HCT116 (cell line): ENCODE data around the gene PSMC3IP. TPM values are rescaled to one million over a fixed set of nuclear protein-coding genes. Genes with fewer than 3 reads are reported as not detected.

Experiments used
- ATAC-seq: fragments of 200-7000 bp; cut with Tn5 transposase; 2 replicates; pipeline ENCODE4 v1.9.1; 2020; ENCODE audit warnings: mild to moderate bottlenecking, moderate library complexity
- BruUV-seq: library from RNA; stranded (reverse); fragments of 400-500 nt; replicated peaks from 2 replicates; lab custom pipeline; 2021; lab: Mats Ljungman, UMichigan
- CTCF ChIA-PET: fragments of 300-600 bp; sonication (Branson Sonifier 250); formaldehyde crosslinking; loops from one replicate; lab custom pipeline; 2021; ENCODE audit warnings: antibody characterized with exemption; lab: Charles Lee
- POLR2A ChIA-PET: fragments of 300-600, 350-600 bp; sonication (Branson Sonifier 250); formaldehyde crosslinking; loops from one replicate; lab custom pipeline; 2021; ENCODE audit warnings: antibody characterized with exemption; lab: Charles Lee
- RAD21 ChIA-PET, 2 experiments: fragments of 300-600 bp; sonication (Branson Sonifier 250); formaldehyde crosslinking; loops; one replicate each; lab custom pipeline; 2023; ENCODE audit warnings: low total read pairs in 2 of 2; ENCODE audit not compliant: uncharacterized antibody in 2 of 2, unreplicated experiment in 2 of 2, low non-redundant PET in 1 of 2; lab: Charles Lee
- DNase-seq: peaks from one replicate; pipeline ENCODE4 v3.0.0-alpha.2; 2010; ENCODE audit warnings: low read depth, low spot score
- H2AFZ ChIP-seq: fragments of 200-600 bp; shearing (Covaris generic), sonication (generic); 2 replicates; pipeline ENCODE4 v1.6.1; 2017; ENCODE audit warnings: low read depth, mixed run types, mixed read lengths, antibody characterized with exemption, low read length; ENCODE audit not compliant: poor library complexity, severe bottlenecking
- H3K27ac ChIP-seq: 2 replicates; pipeline ENCODE4 v1.5.1; 2012; ENCODE audit warnings: low read depth, low read length
- H3K27me3 ChIP-seq: fragments of 200-600 bp; sonication (generic); 2 replicates; pipeline ENCODE4 v1.6.1; 2016; ENCODE audit warnings: mixed run types, low read length, mixed read lengths; ENCODE audit not compliant: insufficient read depth
- H3K36me3 ChIP-seq, 2 experiments: fragments of 200-500 bp in 1 of 2; fragments of 200-600 bp in 1 of 2; sonication (Bioruptor generic) in 1 of 2; sonication (generic) in 1 of 2; 2 replicates each; pipeline versions ENCODE4 v1.5.1 to v1.6.1; 2014 to 2016; ENCODE audit warnings: low read length in 2 of 2, inconsistent platforms in 1 of 2, mixed read lengths in 1 of 2, mixed run types in 1 of 2; ENCODE audit not compliant: insufficient read depth in 2 of 2, control insufficient read depth in 1 of 2
- H3K4me1 ChIP-seq, 2 experiments: fragments of 200-600 bp in 1 of 2; sonication (generic) in 1 of 2; 2 replicates each; pipeline versions ENCODE4 v1.5.1 to v1.6.1; 2012 to 2017; ENCODE audit warnings: low read length in 2 of 2, inconsistent platforms in 1 of 2, mild to moderate bottlenecking in 1 of 2, mixed read lengths in 1 of 2, mixed run types in 1 of 2, moderate library complexity in 1 of 2; ENCODE audit not compliant: insufficient read depth in 2 of 2, control insufficient read depth in 1 of 2
- H3K4me2 ChIP-seq: fragments of 200-600 bp; sonication (generic); 2 replicates; pipeline ENCODE4 v1.6.1; 2017; ENCODE audit warnings: mixed run types, low read length, mixed read lengths
- H3K4me3 ChIP-seq, 2 experiments: fragments of 200-600 bp in 1 of 2; sonication (generic) in 1 of 2; replicated peaks in 1 of 2; 2 replicates each; pipeline ENCODE4 v1.5.1; 2011 to 2016; ENCODE audit warnings: low read length in 2 of 2, control low read depth in 1 of 2, low read depth in 1 of 2, mild to moderate bottlenecking in 1 of 2, mixed read lengths in 1 of 2, mixed run types in 1 of 2
- H3K79me2 ChIP-seq: fragments of 200-600 bp; sonication (generic); 2 replicates; pipeline ENCODE4 v1.6.1; 2017; ENCODE audit warnings: mild to moderate bottlenecking, mixed run types, low read length, moderate library complexity, mixed read lengths; ENCODE audit not compliant: insufficient read depth
- H3K9ac ChIP-seq: fragments of 200-600 bp; sonication (generic); 2 replicates; pipeline ENCODE4 v1.6.1; 2016; ENCODE audit warnings: low read length, mixed read lengths
- H3K9me2 ChIP-seq: fragments of 200-600 bp; sonication (generic), shearing (Covaris generic); 2 replicates; pipeline ENCODE4 v1.6.1; 2017; ENCODE audit warnings: mixed run types, mild to moderate bottlenecking, moderate library complexity; ENCODE audit not compliant: insufficient read depth
- H3K9me3 ChIP-seq, 2 experiments: fragments of 200-500 bp in 1 of 2; fragments of 200-600 bp in 1 of 2; sonication (Bioruptor generic) in 1 of 2; sonication (generic) in 1 of 2; 2 replicates each; pipeline ENCODE4 v1.6.1; 2014 to 2017; ENCODE audit warnings: low read length in 2 of 2, mixed read lengths in 2 of 2, inconsistent platforms in 1 of 2, low read depth in 1 of 2, mild to moderate bottlenecking in 1 of 2, mixed run types in 1 of 2, moderate library complexity in 1 of 2; ENCODE audit not compliant: control insufficient read depth in 1 of 2, insufficient read depth in 1 of 2
- H4K20me1 ChIP-seq: fragments of 200-600 bp; sonication (generic), shearing (Covaris generic); 2 replicates; pipeline ENCODE4 v1.6.1; 2017; ENCODE audit warnings: mixed run types, mild to moderate bottlenecking, moderate library complexity; ENCODE audit not compliant: insufficient read depth
- ATF3 ChIP-seq: IDR thresholded peaks from 2 replicates; pipeline ENCODE4 v1.6.1; 2012
- CBX3 ChIP-seq: IDR thresholded peaks from 2 replicates; pipeline ENCODE4 v1.6.1; 2012; ENCODE audit warnings: low read depth
- CEBPB ChIP-seq: IDR thresholded peaks from 2 replicates; pipeline ENCODE4 v1.6.1; 2012; ENCODE audit warnings: low read depth
- EZH2 ChIP-seq: fragments of 200-600 bp; sonication (generic); IDR thresholded peaks from 2 replicates; pipeline ENCODE4 v1.6.1; 2017; ENCODE audit warnings: antibody characterized with exemption, mixed run types
- JUND ChIP-seq: IDR thresholded peaks from 2 replicates; pipeline ENCODE4 v1.6.1; 2012
- POLR2A ChIP-seq: IDR thresholded peaks from 2 replicates; pipeline ENCODE4 v1.7.0; 2011; ENCODE audit warnings: borderline replicate concordance; ENCODE audit not compliant: insufficient read depth, insufficient read length; ENCODE audit errors: extremely low read depth
- REST ChIP-seq: IDR thresholded peaks from 2 replicates; pipeline ENCODE4 v1.6.1; 2012; ENCODE audit warnings: low read depth
- SIN3A ChIP-seq: IDR thresholded peaks from 2 replicates; pipeline ENCODE4 v1.6.1; 2012; ENCODE audit warnings: low read depth
- SRF ChIP-seq: IDR thresholded peaks from 2 replicates; pipeline ENCODE4 v1.6.1; 2012; ENCODE audit warnings: low read depth
- TCF7L2 ChIP-seq: IDR thresholded peaks from 2 replicates; pipeline ENCODE4 v1.7.0; 2011; ENCODE audit warnings: borderline replicate concordance, inconsistent platforms; ENCODE audit not compliant: insufficient read depth, insufficient read length; ENCODE audit errors: extremely low read depth
- YY1 ChIP-seq: IDR thresholded peaks from 2 replicates; pipeline ENCODE4 v1.6.1; 2011; ENCODE audit warnings: low read length, low read depth, moderate library complexity, mild to moderate bottlenecking; ENCODE audit not compliant: insufficient replicate concordance; ENCODE audit errors: extremely low read depth
- ZFX ChIP-seq: fragments of 450-650 bp; IDR thresholded peaks from 2 replicates; pipeline ENCODE4 v1.6.1; 2017
- ZNF274 ChIP-seq: fragments of 200-500 bp; sonication (Bioruptor generic); IDR thresholded peaks from 2 replicates; pipeline ENCODE4 v1.6.1; 2014; ENCODE audit warnings: mild to moderate bottlenecking, low read depth, low read length, inconsistent platforms
- intact Hi-C: fragments of 100-400 bp; cut with micrococcal nuclease; formaldehyde crosslinking; loops from 2 replicates; pipeline ENCODE4 v1.10.0; 2022
- total RNA-seq: library from RNA; stranded (reverse); gene quantifications from one replicate; pipeline ENCODE4 v1.2.1, GENCODE V29; 2021; ENCODE audit not compliant: unreplicated experiment

PSMC3IP gene
- total RNA-seq, 1 experiment from 2014 or later: 24.3 TPM

DNA sequence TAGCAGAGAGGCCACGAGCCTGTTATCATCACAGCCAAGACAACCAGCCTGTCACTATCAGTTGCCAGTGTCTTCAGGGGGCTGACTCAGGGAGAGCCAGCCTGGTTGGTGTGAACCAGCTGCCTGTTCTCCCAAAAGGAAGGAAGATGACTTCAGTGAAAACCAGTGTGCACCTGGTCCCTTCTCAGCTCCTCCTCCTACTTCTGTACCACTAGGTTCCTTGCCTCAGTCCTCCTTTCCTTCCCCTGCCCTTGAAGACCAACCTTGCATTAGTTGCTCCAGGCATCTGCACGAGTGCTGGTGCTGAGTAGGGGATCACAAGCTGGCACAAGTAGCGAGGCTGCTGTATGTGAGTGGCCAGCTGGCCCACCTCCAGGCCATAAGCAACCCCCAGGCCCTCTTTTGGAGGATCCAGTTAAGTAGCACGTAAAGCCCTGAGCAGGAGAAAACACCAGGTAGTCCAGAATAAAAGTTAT lies 40.5 kb upstream of the PSMC3IP start:
- H3K9ac ChIP-seq: no peak overlapping the region
- no peaks in the 10 kb centered on the region for H3K27me3 ChIP-seq
- peaks cover 13 to 21% of the 10 kb centered on the region in 2 experiments for H3K4me1 ChIP-seq
- no peak for DNase-seq
- RAD21 ChIA-PET: interaction anchor here in 1 of 2 experiments (0.8 to 1.4 kb wide), 2 partner anchors 59 to 61 kb away, joined by 3 read pairs; partner anchors contain the start of gene PLEKHH3
- no peak overlapping the region for H3K4me3 ChIP-seq
- no TSS peak for BruUV-seq
- H3K9me3 ChIP-seq: no peaks in the 10 kb centered on the region
- no peak for TF ChIP-seq REST
- no peak for TF ChIP-seq SIN3A
- TF ChIP-seq YY1: no peak
- no peak for TF ChIP-seq EZH2
- no peak for TF ChIP-seq ATF3
- TF ChIP-seq CEBPB: no peak
- TF ChIP-seq TCF7L2: no peak
- TF ChIP-seq POLR2A: no peak
- no peak for TF ChIP-seq ZNF274
- no peak for TF ChIP-seq CBX3
- TF ChIP-seq SRF: no peak
- TF ChIP-seq ZFX: no peak
- no peak for TF ChIP-seq JUND
- TF ChIP-seq, all 23 proteins: peak for 0
- H3K27ac ChIP-seq: no peak overlapping the region
- ATAC-seq: peak; percentile 21; the same call in 1 of the 2 replicates
- peaks cover 21 to 26% of the 10 kb centered on the region in 2 experiments for H3K36me3 ChIP-seq
- POLR2A ChIA-PET: interaction anchor here (1.3 to 1.9 kb wide), 2 partner anchors 9 to 62 kb away, joined by 3 to 8 read pairs; partner anchors contain the start of genes RETREG3 and TUBG1
- no peaks in the 10 kb centered on the region for H3K79me2 ChIP-seq
- CTCF ChIA-PET: interaction anchor here (1.3 to 2.3 kb wide), 3 partner anchors 8 to 63 kb away, joined by 4 to 11 read pairs (median 7); partner anchors contain the start of genes RETREG3 and TUBG1
- no peak overlapping the region for H2AFZ ChIP-seq
- peak overlapping the region; percentile 31; the same call in 1 of the 2 replicates for H3K4me2 ChIP-seq
- intact Hi-C loops: no loop called here
- no peaks in the 10 kb centered on the region for H4K20me1 ChIP-seq
- H3K9me2 ChIP-seq: no peaks in the 10 kb centered on the region
